GM19468 (cell line): ENCODE data around the gene GJD3.
"Not testable (repeated sequence)": the region's sequence is repeated elsewhere in the genome, so short reads cannot be mapped to it uniquely, and the experiment has no call there.

Source experiments
- ATAC-seq: cut with Tn5 transposase; IDR thresholded peaks from one replicate; pipeline ENCODE4 v1.9.1; 2021; ENCODE audit warnings: mild to moderate bottlenecking, moderate library complexity, moderate number of reproducible peaks; ENCODE audit not compliant: unreplicated experiment; ENCODE audit errors: extremely low read depth

GJD3 gene

GRCh38 chr17:40371261-40371929 lies 6.9 kb upstream of the GJD3 start:
- ATAC-seq: no peak

- ATAC-seq: no peak
Measured at GRCh38 chr17:40369923-40370322, 5.4 kb upstream of the GJD3 start.

GRCh38 chr17:40367728-40368127 lies 3.2 kb upstream of the GJD3 start:
- not testable (repeated sequence) for ATAC-seq

- ATAC-seq: no peak
Measured at GRCh38 chr17:40366861-40367518, 2.5 kb upstream of the GJD3 start.

GRCh38 chr17:40366076-40366860 lies 1.7 kb upstream of the GJD3 start:
- no peak for ATAC-seq

GRCh38 chr17:40364906-40365305 lies 369 bp upstream of the GJD3 start:
- ATAC-seq: no peak

GRCh38 chr17:40363111-40363827 lies 1.3 kb downstream of the GJD3 start:
- ATAC-seq: no peak

GRCh38 chr17:40362696-40363110 lies 1.8 kb downstream of the GJD3 start:
- ATAC-seq: peak; percentile 51

- ATAC-seq: no peak
Measured at GRCh38 chr17:40361925-40362695, 2.4 kb downstream of the GJD3 start.

- no peak for ATAC-seq
Measured at GRCh38 chr17:40361063-40361924, 3.2 kb downstream of the GJD3 start.

- ATAC-seq: no peak
Measured at GRCh38 chr17:40360091-40360490, 4.4 kb downstream of the GJD3 start.

GRCh38 chr17:40358323-40359038 lies 6.1 kb downstream of the GJD3 start:
- ATAC-seq: no peak

GRCh38 chr17:40356990-40357881 lies 7.3 kb downstream of the GJD3 start:
- ATAC-seq: no peak

GRCh38 chr17:40355804-40356758 lies 8.5 kb downstream of the GJD3 start:
- no peak for ATAC-seq

- ATAC-seq: no peak
Measured at GRCh38 chr17:40355123-40355803, 9.3 kb downstream of the GJD3 start.
